IMR-90 (cell line): Measurements from ENCODE around the gene EHMT1. TPM values are rescaled to one million over a fixed set of nuclear protein-coding genes. Genes with fewer than 3 reads are reported as not detected.

Experiments
- ATAC-seq: fragments of 200-7000 bp; cut with Tn5 transposase; 2 replicates; pipeline ENCODE4 v1.9.1; 2020; ENCODE audit warnings: low read depth, mild to moderate bottlenecking, moderate library complexity
- BruUV-seq: library from RNA; stranded (reverse); fragments of 400-500 nt; replicated peaks from 2 replicates; lab custom pipeline; 2021; lab: Mats Ljungman, UMichigan
- CTCF ChIA-PET: fragments of 300-600 bp; formaldehyde crosslinking; extraction: SDS; loops from one replicate; lab custom pipeline; 2021; ENCODE audit warnings: antibody characterized with exemption; lab: Yijun Ruan, JAX
- POLR2A ChIA-PET: fragments of 300-600 bp; sonication (Branson Sonifier 250); formaldehyde crosslinking; loops from one replicate; lab custom pipeline; 2022; ENCODE audit warnings: antibody characterized with exemption; ENCODE audit not compliant: unreplicated experiment; lab: Charles Lee
- DNase-seq: peaks from one replicate; pipeline ENCODE4 v3.0.0; 2013
- H2AFZ ChIP-seq: replicated peaks from 2 replicates; pipeline ENCODE3; 2013; ENCODE audit warnings: low read length, mild to moderate bottlenecking; ENCODE audit not compliant: poor library complexity
- H2AK5ac ChIP-seq: 2 replicates; pipeline ENCODE4 v1.6.1; 2013; ENCODE audit warnings: low read depth, low read length, inconsistent platforms
- H2AK9ac ChIP-seq: replicated peaks from 2 replicates; pipeline ENCODE3; 2013; ENCODE audit warnings: mild to moderate bottlenecking, low read depth, low read length, moderate library complexity; ENCODE audit not compliant: poor library complexity
- H2BK120ac ChIP-seq: 2 replicates; pipeline ENCODE4 v1.6.1; 2013; ENCODE audit warnings: low read depth, low read length, inconsistent platforms
- H2BK15ac ChIP-seq: 3 replicates; pipeline ENCODE4 v1.6.1; 2013; ENCODE audit warnings: low read depth, low read length, inconsistent platforms
- H2BK20ac ChIP-seq: 2 replicates; pipeline ENCODE4 v1.6.1; 2013; ENCODE audit warnings: low read depth, mild to moderate bottlenecking, inconsistent platforms, low read length, moderate library complexity
- H2BK5ac ChIP-seq: 2 replicates; pipeline ENCODE4 v1.6.1; 2013; ENCODE audit warnings: mild to moderate bottlenecking, low read depth, low read length, inconsistent platforms; ENCODE audit not compliant: poor library complexity, severe bottlenecking
- H3K14ac ChIP-seq: replicated peaks from 2 replicates; pipeline ENCODE4 v1.6.1; 2013; ENCODE audit warnings: low read depth, low read length, inconsistent platforms
- H3K18ac ChIP-seq: 2 replicates; pipeline ENCODE4 v1.6.1; 2013; ENCODE audit warnings: low read depth, low read length, control low read depth
- H3K23ac ChIP-seq: 2 replicates; pipeline ENCODE4 v1.6.1; 2013; ENCODE audit warnings: low read depth, low read length, inconsistent platforms
- H3K27ac ChIP-seq: 2 replicates; pipeline ENCODE4 v1.5.1; 2013; ENCODE audit warnings: mild to moderate bottlenecking, control low read depth, low read length; ENCODE audit not compliant: insufficient read depth
- H3K27me3 ChIP-seq: 2 replicates; pipeline ENCODE4 v1.6.1; 2013; ENCODE audit warnings: low read length; ENCODE audit not compliant: control insufficient read depth, insufficient read depth
- H3K36me3 ChIP-seq: 2 replicates; pipeline ENCODE4 v1.6.1; 2013; ENCODE audit warnings: low read length, mixed read lengths; ENCODE audit not compliant: control insufficient read depth, insufficient read depth
- H3K4ac ChIP-seq: 2 replicates; pipeline ENCODE4 v1.6.1; 2013; ENCODE audit warnings: low read depth, low read length, inconsistent platforms
- H3K4me1 ChIP-seq: 2 replicates; pipeline ENCODE4 v1.6.1; 2013; ENCODE audit warnings: low read length, mixed read lengths; ENCODE audit not compliant: control insufficient read depth, insufficient read depth
- H3K4me2 ChIP-seq: 2 replicates; pipeline ENCODE4 v1.6.1; 2013; ENCODE audit warnings: low read depth, mild to moderate bottlenecking, control low read depth, low read length, moderate library complexity
- H3K4me3 ChIP-seq: 2 replicates; pipeline ENCODE4 v1.5.1; 2013; ENCODE audit warnings: low read depth, mild to moderate bottlenecking, control low read depth, low read length, moderate library complexity; ENCODE audit not compliant: insufficient read depth
- H3K56ac ChIP-seq: 2 replicates; pipeline ENCODE4 v1.6.1; 2013; ENCODE audit warnings: low read length, inconsistent platforms; ENCODE audit not compliant: insufficient read depth; ENCODE audit errors: extremely low read depth
- H3K79me1 ChIP-seq, 2 experiments: 2 replicates each; pipeline ENCODE4 v1.6.1; 2013; ENCODE audit warnings: low read length in 2 of 2, inconsistent platforms in 1 of 2, low read depth in 1 of 2
- H3K9ac ChIP-seq: 2 replicates; pipeline ENCODE4 v1.6.1; 2013; ENCODE audit warnings: low read depth, low read length, control low read depth
- H3K9me1 ChIP-seq: 2 replicates; pipeline ENCODE4 v1.6.1; 2013; ENCODE audit warnings: low read length, inconsistent platforms; ENCODE audit not compliant: insufficient read depth
- H3K9me3 ChIP-seq: 2 replicates; pipeline ENCODE4 v1.6.1; 2013; ENCODE audit warnings: low read length; ENCODE audit not compliant: control insufficient read depth, insufficient read depth
- H4K20me1 ChIP-seq: 2 replicates; pipeline ENCODE4 v1.6.1; 2013; ENCODE audit warnings: low read length, inconsistent platforms; ENCODE audit not compliant: insufficient read depth
- H4K5ac ChIP-seq: 2 replicates; pipeline ENCODE4 v1.6.1; 2013; ENCODE audit warnings: mild to moderate bottlenecking, low read depth, low read length, control low read depth
- H4K8ac ChIP-seq, 2 experiments: 2 replicates each; pipeline ENCODE4 v1.6.1; 2013; ENCODE audit warnings: low read depth in 2 of 2, low read length in 2 of 2, control low read depth in 1 of 2, inconsistent platforms in 1 of 2
- H4K91ac ChIP-seq: 2 replicates; pipeline ENCODE4 v1.6.1; 2013; ENCODE audit warnings: low read depth, low read length, inconsistent platforms; ENCODE audit not compliant: insufficient read depth
- CTCF ChIP-seq: conservative IDR thresholded peaks from 2 replicates; pipeline ENCODE4 v1.5.1; 2012; ENCODE audit warnings: mild to moderate bottlenecking, low read depth, low read length, improper control_type of control experiment
- ELK1 ChIP-seq: fragments of 150-350 bp; IDR thresholded peaks from 2 replicates; pipeline ENCODE4 v1.6.1; 2016; ENCODE audit warnings: low read depth, mild to moderate bottlenecking, low read length, moderate library complexity, borderline replicate concordance
- SMC3 ChIP-seq: fragments of 150-350 bp; IDR thresholded peaks from 2 replicates; pipeline ENCODE4 v1.6.1; 2016; ENCODE audit warnings: low read depth, mild to moderate bottlenecking, antibody characterized with exemption, low read length, moderate library complexity
- USF2 ChIP-seq: fragments of 150-350 bp; IDR thresholded peaks from 2 replicates; pipeline ENCODE4 v1.6.1; 2017; ENCODE audit warnings: mild to moderate bottlenecking, antibody characterized with exemption, low read length, low read depth
- WGBS, 2 experiments: methylation state at CpG; one replicate each; pipeline versions ENCODE4 v1.1.5 to v1.1.7; 2013; ENCODE audit warnings: missing lambda C conversion rate in 2 of 2; ENCODE audit not compliant: insufficient read length in 1 of 2; ENCODE audit errors: extremely low coverage in 2 of 2; 5-methylcytosine and 5-hydroxymethylcytosine counted together
- dilution Hi-C: fragments of 300-500 bp; cut with HindIII; formaldehyde crosslinking; loops from one replicate; pipeline ENCODE4 v1.14.3; 2018; ENCODE audit warnings: low sequenced_read_pairs; ENCODE audit not compliant: unreplicated experiment
- in situ Hi-C: fragments of 300-500 bp; cut with MboI; formaldehyde crosslinking; loops from 3 replicates; pipeline ENCODE4 v1.14.3; 2019; ENCODE audit warnings: low sequenced_read_pairs, inconsistent platforms, mixed read lengths
- intact Hi-C: fragments of 100-400 bp; cut with micrococcal nuclease; formaldehyde crosslinking; loops from 2 replicates; pipeline ENCODE4 v1.10.0; 2022
- polyA plus RNA-seq, 3 experiments: library from polyadenylated mRNA; depleted of rRNA; stranded (reverse); fragments of >200 nt; gene quantifications; 2 replicates each; pipeline ENCODE4 v1.2.3, GENCODE V29; 2012; ENCODE audit warnings: low replicate concordance in 1 of 3
- total RNA-seq: library from RNA; depleted of rRNA; stranded (reverse); fragments of >200 nt; gene quantifications from 2 replicates; pipeline ENCODE4 v1.2.3, GENCODE V29; 2012

Gene EHMT1
- total and polyA plus RNA-seq, 2 of the 4 experiments (the other 2 are of a cell fraction) = 32.8 to 35.1 TPM

- H3K4me2 ChIP-seq = no peak overlapping the region
- no peak overlapping the region for H2BK15ac ChIP-seq
- peaks cover 26% of the 10 kb centered on the region for H3K9me1 ChIP-seq
- ChIA-PET CTCF (no interaction called here), POLR2A (interaction anchor here (0.6 kb wide), 1 partner anchor 148 kb away, joined by 3 read pairs; no protein-coding TSS in a partner anchor)
- no peak overlapping the region for H3K4ac ChIP-seq
- H3K4me1 ChIP-seq = peaks cover 8% of the 10 kb centered on the region
- H4K20me1 ChIP-seq = peaks cover 64% of the 10 kb centered on the region
- no peak overlapping the region for H3K18ac ChIP-seq
- H3K4me3 ChIP-seq = no peak overlapping the region
- no peak for TF ChIP-seq CTCF
- TF ChIP-seq SMC3 = no peak
- TF ChIP-seq ELK1 = no peak
- TF ChIP-seq USF2 = no peak
- intact Hi-C loops (no loop called here), dilution Hi-C loops (no loop called here), in situ Hi-C loops (no loop called here)
- H2BK20ac ChIP-seq = no peak overlapping the region
- no peak overlapping the region for H3K23ac ChIP-seq
- no peaks in the 10 kb centered on the region for H3K27me3 ChIP-seq
- H4K5ac ChIP-seq = no peak overlapping the region
- H4K91ac ChIP-seq = no peak overlapping the region
- H4K8ac ChIP-seq = no peak overlapping the region
- H3K56ac ChIP-seq = no peak overlapping the region
- H3K9me3 ChIP-seq = no peaks in the 10 kb centered on the region
- H2AK5ac ChIP-seq = no peak overlapping the region
- ATAC-seq (no peak), DNase-seq (no peak)
- no peak overlapping the region for H2AK9ac ChIP-seq
- H2AFZ ChIP-seq = no peak overlapping the region
- peaks cover 22 to 65% of the 10 kb centered on the region in 2 experiments for H3K79me1 ChIP-seq
- H3K9ac ChIP-seq = no peak overlapping the region
- no peak overlapping the region for H2BK120ac ChIP-seq
- BruUV-seq = no TSS peak
- no peak overlapping the region for H3K27ac ChIP-seq
- no CpG with 5 or more reads among the region's 5 CpGs for WGBS, 2 experiments
- H3K14ac ChIP-seq = no peak overlapping the region
- no peak overlapping the region for H2BK5ac ChIP-seq
- no peaks in the 10 kb centered on the region for H3K36me3 ChIP-seq
Measured at GRCh38 chr9:137634016-137634415, 15.2 kb downstream of the EHMT1 start.
